ENCODE measurements around the gene WSCD1.

WSCD1 gene

GRCh38 chr17:6086603-6087400, 16.6 kb downstream of the WSCD1 start:
- DNase-seq = no peak

DNA sequence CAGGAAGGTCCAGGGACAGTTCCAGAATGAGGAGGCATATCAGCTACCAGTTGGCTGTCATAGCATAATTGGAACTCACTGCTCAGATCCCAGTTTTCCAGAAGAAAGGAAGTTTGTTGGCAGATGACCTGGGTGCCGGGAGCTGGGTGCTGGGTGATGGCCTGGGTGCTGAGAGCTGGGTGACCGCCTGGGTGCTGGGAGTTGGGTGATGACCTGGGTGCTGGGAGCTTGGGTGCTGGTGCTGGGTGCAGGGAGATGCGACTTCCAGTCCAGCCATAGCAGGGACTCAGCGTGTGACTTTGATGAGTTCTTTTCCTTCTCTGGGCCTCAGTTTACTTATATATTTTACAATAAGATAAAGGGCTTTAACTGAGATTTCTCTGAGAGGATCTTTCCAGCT, 18.0 kb downstream of the WSCD1 start:
- no peak for DNase-seq

DNA sequence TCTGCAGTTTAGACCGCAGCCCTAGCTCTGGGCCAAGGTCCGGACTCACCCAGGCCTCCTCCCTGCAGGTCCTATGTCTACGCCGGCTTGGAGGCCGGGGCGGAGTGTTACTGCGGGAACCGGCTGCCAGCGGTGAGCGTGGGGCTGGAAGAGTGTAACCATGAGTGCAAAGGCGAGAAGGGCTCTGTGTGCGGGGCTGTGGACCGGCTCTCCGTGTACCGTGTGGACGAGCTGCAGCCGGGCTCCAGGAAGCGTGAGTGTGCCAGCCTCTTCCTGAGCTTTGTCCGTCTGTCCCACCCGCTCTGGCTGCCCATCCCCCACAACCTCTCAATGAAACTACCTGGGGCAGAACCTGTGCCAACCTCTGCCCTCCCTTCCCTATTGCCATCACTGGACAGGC, 20.1 kb downstream of the WSCD1 start:
- no peak for DNase-seq

GRCh38 chr17:6092182-6092902, 22.2 kb downstream of the WSCD1 start:
- peak; percentile 49 for DNase-seq

DNA sequence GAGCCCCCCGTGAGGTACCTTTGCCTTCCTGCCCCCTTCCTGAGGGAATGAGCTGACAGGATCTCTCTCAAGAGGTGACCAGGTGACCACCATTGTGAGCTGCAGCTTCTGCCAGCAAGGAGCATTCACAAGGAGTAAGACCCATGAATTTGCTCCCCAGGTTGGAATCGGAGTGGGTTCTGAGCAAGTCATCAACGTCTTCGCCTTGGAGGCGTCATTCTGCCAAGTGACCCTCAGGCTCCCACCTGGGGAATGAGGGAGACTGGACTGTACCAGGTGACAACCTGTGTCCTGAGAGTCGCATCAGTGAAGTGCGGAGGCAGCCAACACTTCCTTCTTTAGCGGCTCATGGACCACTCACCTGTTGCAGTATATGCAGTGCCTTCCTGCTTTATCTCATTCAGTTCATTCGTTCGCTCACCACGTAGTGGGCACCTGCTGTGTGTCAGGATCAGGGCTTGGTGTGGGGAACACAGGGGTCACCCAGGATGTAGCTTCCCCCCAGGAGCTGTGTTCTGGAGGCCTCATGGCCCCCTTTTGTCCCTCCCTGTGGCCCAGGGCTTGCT, 22.8 kb downstream of the WSCD1 start:
- DNase-seq = no peak

DNA sequence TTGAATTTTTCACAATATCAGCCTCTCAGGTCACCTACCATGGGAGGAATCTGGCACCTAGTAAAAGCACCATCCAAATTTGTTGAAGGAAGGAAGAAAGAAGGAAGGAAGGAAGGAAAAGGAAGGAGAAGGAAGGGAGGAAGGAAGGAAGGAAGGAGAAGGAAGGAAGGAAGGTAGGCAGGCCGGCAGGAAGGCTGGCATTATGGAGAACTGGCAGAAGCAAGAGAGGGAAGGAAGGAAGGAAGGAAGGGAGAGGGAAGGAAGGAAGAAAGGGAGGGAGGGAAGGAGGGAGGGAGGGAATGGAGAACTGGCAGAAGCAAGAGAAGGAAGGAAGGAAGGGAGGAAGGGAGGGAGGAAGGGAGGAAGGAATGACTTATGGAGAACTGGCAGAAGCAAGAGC, 24.3 kb downstream of the WSCD1 start:
- no peak for DNase-seq

DNA sequence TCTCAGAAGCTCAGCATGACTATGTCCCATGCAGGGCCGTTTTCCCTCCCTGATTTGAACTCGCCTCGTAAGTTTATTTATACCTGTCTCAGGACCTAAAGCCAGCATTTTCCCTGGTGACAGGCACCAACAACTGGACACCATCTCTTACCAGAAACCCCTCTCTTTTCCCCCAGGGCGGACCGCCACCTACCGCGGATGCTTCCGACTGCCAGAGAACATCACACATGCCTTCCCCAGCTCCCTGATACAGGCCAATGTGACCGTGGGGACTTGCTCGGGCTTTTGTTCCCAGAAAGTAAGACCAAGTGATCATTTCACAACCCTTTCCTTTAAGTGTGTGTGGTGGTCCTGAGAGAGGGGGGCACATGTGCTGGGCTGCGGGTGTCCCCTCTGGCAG, 24.7 kb downstream of the WSCD1 start:
- no peak for DNase-seq

- DNase-seq = no peak
Observed at GRCh38 chr17:6095501-6095900, 25.3 kb downstream of the WSCD1 start.

GRCh38 chr17:6096201-6097004, 26.2 kb downstream of the WSCD1 start:
- DNase-seq = no peak

- DNase-seq = no peak
Observed at GRCh38 chr17:6097005-6097279, 26.8 kb downstream of the WSCD1 start.

GRCh38 chr17:6098050-6098822, 28.1 kb downstream of the WSCD1 start:
- peak; percentile 66 for DNase-seq

- DNase-seq = no peak
Observed at GRCh38 chr17:6098823-6099180, 28.6 kb downstream of the WSCD1 start.

GRCh38 chr17:6099492-6099891, 29.3 kb downstream of the WSCD1 start:
- DNase-seq = no peak

DNA sequence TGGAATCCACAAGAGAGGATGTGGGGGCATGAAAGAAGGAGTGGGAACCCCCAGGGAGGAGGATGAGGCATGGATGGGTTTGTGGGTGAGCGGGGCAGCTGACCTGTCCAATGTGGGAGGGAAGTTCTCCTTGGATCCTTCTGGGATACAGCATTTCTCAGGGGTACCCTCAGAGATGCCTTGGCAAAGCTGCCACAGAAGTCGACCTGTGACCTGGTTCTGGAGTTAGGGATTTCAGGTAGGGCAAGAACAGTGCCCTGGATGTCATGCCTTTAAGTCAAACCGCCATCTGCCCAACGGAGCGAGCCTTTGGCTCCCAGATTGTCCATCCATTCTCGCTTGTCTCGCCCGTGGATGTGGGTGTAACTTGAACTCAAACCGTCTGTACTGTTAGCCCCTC, 30.0 kb downstream of the WSCD1 start:
- DNase-seq = no peak

DNA sequence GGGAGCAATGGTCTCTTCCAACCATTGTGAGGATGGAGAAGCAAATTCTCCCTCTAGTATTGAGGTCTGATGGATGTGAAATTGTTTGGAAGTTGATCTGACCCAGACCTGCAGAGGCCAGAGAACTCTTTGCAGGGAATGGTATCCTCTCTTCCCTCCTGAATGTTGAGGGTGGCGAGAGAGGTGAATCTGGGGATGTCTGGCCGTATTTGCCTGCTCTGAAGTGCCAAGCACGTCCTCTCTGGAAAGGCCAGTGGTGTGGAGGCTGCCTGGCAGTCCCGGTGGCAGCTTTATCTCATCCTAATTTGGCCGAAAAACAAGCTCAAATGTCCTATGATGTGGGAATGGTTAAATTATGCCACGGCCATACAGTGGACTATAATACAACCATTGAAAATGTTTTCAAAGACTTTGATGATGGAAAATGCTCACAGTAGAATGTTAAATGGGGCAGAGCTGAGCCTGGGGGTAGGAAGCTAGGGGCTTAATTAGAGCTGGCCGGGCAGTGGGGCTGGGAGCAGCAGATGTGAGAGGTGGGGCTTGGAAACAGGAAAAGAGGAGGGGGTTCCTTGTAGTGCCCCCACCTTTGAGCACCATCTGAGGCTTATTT, 30.8 kb downstream of the WSCD1 start:
- DNase-seq = no peak

DNA sequence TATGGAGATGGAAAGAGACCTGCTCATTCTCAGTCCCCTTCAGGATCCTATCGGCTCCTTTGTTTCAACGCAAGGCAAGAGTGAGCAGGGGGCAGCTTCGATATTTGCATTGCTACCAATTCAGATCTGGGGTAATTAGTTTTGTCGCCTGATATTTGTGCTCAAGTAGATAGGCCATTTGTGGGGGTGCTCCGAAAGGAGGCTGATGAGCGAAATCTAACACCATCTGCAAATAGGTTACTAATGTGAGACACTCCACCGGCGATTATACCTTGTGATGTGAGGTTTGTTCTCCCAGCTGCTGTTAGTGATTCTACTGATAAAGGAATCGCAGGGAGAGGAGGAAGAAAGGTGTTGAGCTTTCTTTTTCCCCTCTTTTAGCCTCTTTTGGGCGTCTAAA, 31.5 kb downstream of the WSCD1 start:
- no peak for DNase-seq

DNA sequence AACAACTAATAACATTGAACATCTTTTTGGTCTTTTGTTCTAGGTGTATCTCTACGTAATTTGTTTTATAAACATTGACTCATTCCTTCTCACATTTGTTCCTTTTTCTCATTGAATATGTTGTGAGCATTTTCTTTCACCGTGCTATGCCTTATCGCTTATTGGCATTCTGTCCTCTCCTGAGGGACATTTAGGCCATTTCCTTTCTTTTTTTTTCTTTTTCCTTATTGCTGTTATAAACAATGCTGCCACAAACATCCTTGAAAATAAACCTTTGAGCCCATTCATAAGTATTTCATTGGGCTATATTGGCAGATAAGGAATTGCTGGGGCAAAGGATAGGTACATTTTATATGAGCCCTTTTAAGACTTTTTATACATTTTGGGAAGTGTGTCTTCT, 32.4 kb downstream of the WSCD1 start:
- no peak for DNase-seq

- DNase-seq = no peak
Observed at GRCh38 chr17:6104956-6105648, 34.9 kb downstream of the WSCD1 start.

GRCh38 chr17:6105649-6106007, 35.4 kb downstream of the WSCD1 start:
- DNase-seq = no peak

DNA sequence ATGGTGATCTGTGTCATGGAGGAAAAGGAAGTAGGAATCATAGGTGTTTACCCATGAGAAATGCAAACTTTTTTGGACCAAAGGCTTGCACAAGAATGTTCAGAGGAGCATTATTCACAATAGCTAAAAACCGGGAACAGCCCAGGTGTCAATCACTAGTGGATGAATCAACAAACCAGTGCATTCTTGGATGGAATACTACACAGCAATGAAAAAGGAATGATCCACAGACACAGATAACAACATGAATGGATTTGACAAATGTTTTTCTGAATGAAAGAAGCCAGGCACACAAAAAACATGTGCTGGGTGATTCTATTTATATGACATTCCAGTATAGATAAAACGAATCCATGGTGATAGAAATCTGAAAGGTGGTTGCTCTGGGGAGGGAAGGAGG, 36.0 kb downstream of the WSCD1 start:
- no peak for DNase-seq

GRCh38 chr17:6107791-6108190, 37.6 kb downstream of the WSCD1 start:
- no peak for DNase-seq

DNA sequence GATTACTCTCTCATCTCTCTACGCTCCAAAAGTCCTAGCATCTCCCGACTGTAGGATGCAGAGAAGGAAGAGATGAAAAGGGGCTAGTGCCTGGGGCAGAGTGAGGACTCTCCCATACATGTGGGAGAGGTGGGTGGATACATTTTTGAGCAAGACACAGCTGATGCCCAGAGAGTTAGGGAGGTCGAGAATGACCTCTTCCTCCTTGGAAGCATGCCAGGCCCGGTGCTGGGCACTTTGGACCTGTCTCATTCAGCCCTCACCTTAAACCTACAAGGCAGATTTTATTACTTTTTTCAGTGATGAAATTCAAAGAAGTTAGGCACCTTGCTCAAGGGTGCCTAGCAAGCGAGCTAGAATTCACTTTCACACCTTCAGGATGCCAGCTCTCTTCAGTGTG, 38.2 kb downstream of the WSCD1 start:
- no peak for DNase-seq

All from right forelimb (tissue), 1 donor.